OCI-LY7 (cell line): ENCODE measurements around the gene FSIP1.

Experiments
- CTCF ChIP-seq: fragments of 200-600 bp; sonication (generic); conservative IDR thresholded peaks from 2 replicates; pipeline ENCODE4 v1.5.1; 2014; ENCODE audit warnings: mild to moderate bottlenecking, antibody characterized with exemption, low read length, moderate library complexity, mixed read lengths
- EZH2phosphoT487 ChIP-seq: fragments of 200-600 bp; sonication (generic); IDR thresholded peaks from 2 replicates; pipeline ENCODE4 v1.6.1; 2018; ENCODE audit warnings: low read depth, borderline replicate concordance, mild to moderate bottlenecking, mixed run types, antibody characterized with exemption, low read length, moderate library complexity, mixed read lengths

- TF ChIP-seq CTCF, result no peak
- no peak for TF ChIP-seq EZH2phosphoT487
These were observed 183.4 kb downstream of the FSIP1 start for GRCh38 chr15:39598958-39599845.
